ENCODE data around the gene B3GALT6.

Gene B3GALT6

DNA sequence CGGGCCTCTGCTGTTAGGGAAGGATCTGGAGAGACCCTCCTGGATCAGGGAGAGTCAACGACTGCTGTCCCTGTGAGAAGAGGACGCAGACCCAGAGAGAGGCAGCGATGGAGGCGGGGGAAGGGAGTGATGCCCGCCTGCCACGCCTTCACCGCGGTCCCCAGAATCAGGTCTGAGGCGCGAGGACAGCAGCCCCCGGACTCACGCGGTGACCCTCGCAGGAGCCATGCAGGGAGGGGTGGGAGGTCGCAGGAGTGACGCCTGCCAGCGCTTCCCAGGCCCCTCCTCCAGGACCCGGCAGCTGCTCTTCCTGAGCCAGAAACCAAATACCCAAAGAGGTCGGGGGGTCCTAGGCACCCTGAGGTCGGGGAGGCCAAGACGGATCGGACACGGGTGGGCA is 11.8 kb upstream of the B3GALT6 start:
- TF ChIP-seq, protein P1, sequence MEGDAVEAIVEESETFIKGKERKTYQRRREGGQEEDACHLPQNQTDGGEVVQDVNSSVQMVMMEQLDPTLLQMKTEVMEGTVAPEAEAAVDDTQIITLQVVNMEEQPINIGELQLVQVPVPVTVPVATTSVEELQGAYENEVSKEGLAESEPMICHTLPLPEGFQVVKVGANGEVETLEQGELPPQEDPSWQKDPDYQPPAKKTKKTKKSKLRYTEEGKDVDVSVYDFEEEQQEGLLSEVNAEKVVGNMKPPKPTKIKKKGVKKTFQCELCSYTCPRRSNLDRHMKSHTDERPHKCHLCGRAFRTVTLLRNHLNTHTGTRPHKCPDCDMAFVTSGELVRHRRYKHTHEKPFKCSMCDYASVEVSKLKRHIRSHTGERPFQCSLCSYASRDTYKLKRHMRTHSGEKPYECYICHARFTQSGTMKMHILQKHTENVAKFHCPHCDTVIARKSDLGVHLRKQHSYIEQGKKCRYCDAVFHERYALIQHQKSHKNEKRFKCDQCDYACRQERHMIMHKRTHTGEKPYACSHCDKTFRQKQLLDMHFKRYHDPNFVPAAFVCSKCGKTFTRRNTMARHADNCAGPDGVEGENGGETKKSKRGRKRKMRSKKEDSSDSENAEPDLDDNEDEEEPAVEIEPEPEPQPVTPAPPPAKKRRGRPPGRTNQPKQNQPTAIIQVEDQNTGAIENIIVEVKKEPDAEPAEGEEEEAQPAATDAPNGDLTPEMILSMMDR (IDR thresholded peaks at IDR 0.05; ENCODE audit: low read depth, low read length), result no peak
- no peak for DNase-seq (ENCODE audit: extremely low read depth, low read depth)

DNA sequence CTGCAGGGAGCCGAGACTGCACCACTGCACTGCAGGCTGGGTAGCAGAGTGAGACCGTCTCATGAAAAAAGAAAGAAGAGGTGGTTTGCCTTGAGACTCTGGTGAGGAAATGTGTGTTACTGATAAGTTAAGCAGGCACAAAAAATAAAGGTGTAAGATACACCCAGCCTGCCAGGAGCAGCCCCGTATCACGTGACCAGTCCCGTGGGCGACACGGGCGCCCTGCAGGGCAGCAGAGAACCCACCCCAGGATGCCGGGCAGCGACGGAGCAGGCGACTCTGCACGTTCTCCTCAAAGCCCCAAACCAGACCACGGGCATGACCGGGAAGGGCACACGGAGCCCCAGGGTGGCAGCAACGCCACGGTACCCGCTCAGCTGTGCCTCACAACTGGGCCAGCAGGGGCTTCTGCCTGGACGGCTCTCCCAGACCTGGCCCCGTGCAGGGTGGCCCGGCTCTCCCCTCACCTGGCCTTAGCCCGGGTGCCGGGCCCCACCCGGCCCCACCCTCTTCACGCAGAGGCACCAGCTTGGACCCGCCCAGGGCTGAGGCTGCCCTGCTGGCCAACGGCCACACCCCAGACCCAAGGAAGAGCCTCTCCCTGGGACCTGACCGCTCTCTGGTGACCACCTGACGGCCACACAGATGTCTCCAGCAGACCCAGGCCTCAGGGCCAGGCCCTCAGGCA is 10.0 kb upstream of the B3GALT6 start:
- TF ChIP-seq, protein P1 (IDR thresholded peaks at IDR 0.05; ENCODE audit: low read depth, low read length), result no peak
- no peak for DNase-seq (ENCODE audit: extremely low read depth, low read depth)

DNA sequence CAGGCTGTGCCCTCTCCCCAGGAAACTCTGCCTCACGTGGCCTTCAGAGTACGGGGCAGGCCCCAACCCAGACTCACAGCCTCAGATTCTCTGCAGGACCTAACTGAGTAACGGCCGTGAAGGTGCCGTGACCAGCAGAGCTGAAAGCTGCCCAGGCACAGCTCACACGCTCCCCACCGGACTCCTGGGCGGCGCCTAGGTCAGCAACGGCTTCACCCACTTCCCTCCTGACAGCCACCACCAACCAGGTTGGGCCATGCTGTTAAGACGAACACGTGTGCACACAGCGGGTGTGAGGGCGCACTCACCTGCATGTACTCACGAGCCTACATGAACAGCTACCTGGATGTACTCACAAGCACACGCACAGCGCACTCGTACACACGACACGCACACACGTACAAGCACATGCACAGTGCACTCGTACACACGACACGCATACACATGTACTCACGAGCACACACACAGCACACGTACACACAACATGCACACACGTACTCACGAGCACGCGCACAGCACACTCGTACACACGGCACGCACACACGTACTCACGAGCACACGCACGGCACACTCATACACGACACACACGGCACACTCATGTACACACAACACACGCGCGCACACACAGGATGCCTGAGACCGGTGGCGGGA is 9.3 kb upstream of the B3GALT6 start:
- TF ChIP-seq, protein P1 (IDR thresholded peaks at IDR 0.05; ENCODE audit: low read depth, low read length), result no peak
- DNase-seq (ENCODE audit: extremely low read depth, low read depth), result no peak

DNA sequence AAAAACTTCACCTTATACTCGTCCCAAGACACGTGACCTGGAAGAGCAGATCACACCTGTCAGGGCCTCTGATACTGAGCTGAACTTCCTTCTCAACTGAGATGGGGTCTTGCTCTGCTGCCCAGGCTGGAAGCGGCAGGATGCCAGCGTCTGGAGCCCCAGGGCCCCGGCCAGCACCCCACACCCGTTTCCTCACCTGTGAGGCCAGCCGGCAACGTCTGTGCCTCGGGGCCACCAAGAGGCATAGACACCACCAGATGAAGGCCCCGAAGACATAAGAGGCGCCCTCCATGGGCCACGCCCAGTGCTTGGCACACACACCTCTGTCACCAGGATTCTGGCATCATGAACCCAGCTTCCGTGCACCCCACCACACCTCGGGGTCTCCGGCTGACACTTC is 8.7 kb upstream of the B3GALT6 start:
- TF ChIP-seq, protein P1 (IDR thresholded peaks at IDR 0.05; ENCODE audit: low read depth, low read length), result no peak
- DNase-seq (ENCODE audit: extremely low read depth, low read depth), result no peak

DNA sequence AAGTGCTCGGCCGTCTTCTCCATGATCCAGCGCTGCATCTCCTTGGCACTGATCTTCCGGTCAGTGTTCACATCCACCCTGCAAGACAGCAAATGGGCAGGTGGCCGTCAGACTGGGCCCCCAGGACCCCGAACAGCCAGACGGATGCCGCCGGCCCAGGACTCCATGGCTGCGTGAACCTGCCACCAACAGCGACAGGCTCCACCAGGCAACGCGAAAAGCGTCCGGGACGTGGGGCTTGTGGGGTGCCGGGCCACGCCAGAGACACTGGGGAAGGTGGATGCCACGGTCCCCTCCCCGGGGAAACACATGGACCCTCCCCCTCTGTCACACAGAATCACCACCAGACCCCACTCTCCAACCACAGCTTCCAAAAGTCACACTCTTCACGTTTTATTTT is 8.1 kb upstream of the B3GALT6 start:
- TF ChIP-seq, protein P1 (IDR thresholded peaks at IDR 0.05; ENCODE audit: low read depth, low read length), result no peak
- DNase-seq (ENCODE audit: extremely low read depth, low read depth), result no peak

DNA sequence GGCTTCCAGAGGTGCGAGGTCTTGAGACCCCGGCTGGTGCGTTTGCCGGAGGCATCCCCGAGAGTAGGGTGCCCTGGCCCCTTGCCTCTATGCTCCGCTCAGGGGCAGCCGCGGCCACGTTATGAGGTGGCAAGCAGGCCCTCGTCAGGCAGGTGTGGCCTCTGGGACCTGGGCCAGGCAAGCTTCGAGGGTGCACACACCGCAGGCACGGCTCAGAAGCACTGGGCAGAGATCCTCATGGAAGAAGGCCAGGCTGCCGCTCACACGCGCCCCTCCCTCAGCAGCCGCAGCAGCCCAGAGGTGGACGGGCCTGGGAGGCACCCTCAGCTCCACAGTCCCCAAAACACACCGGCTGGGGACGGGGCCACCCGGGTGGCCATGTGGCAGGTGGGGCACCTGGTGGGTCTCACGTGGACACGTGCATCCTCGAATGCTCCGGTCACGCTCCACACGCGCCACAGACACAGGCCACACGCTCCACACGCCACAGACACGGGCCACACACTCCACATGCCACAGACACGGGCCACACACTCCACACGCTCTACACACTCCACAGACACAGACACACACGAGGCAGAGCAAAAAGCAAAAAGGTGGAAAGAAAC is 6.7 kb upstream of the B3GALT6 start:
- DNase-seq (ENCODE audit: extremely low read depth, low read depth), result no peak
- TF ChIP-seq, protein P1 (IDR thresholded peaks at IDR 0.05; ENCODE audit: low read depth, low read length), result no peak

DNA sequence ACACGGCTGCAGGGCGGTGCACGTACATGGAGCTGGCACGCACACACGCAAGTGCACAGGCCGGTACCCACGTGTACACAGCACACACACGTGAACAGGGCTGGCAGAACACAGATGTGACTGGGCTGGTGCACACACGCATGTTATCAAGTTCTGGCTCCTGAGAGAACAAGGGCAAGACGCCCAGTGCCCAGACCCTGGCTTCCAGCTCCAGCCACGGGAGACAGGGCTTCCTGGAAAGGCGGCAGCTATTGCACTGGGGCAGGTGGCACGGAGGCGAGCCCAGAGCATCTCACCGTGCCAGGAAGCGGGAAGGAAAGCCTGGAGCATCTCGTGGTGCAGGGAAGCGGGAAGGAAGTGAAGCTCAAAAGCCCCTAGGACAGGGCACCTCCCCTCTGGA is 6.1 kb upstream of the B3GALT6 start:
- TF ChIP-seq, protein P1 (IDR thresholded peaks at IDR 0.05; ENCODE audit: low read depth, low read length), result no peak
- DNase-seq (ENCODE audit: extremely low read depth, low read depth), result no peak

All from AG09319 (cell line).